Testis (tissue), 3 donors: ENCODE measurements around the gene MYL6. TPM values are rescaled to one million over a fixed set of nuclear protein-coding genes. Genes with fewer than 3 reads are reported as not detected.

Experiments used
- DNase-seq: peaks from one replicate; pipeline ENCODE4 v3.0.0-alpha.2; 2019
- H3K27ac ChIP-seq, 2 donors: fragments of 200-600 bp; sonication (generic); one replicate each; pipeline ENCODE4 v1.5.1; 2019
- H3K27me3 ChIP-seq: fragments of 200-600 bp; sonication (generic); one replicate; pipeline ENCODE4 v1.5.1; 2019
- H3K36me3 ChIP-seq: fragments of 200-600 bp; sonication (generic); one replicate; pipeline ENCODE4 v1.5.1; 2017; ENCODE audit warnings: low read depth; ENCODE audit errors: missing control alignments
- H3K4me1 ChIP-seq: fragments of 200-600 bp; sonication (generic); one replicate; pipeline ENCODE4 v1.5.1; 2019
- H3K4me3 ChIP-seq, 2 donors: fragments of 200-600 bp; sonication (generic); one replicate each; pipeline ENCODE4 v1.5.1; 2017 to 2019
- H3K9me3 ChIP-seq: fragments of 200-600 bp; sonication (generic); one replicate; pipeline ENCODE4 v1.5.1; 2017
- CTCF ChIP-seq, 3 experiments: fragments of 450-650 bp in 2 of 3; fragments of 200-600 bp in 1 of 3; sonication (generic) in 1 of 3; IDR thresholded peaks; one replicate each; pipeline ENCODE4 v1.5.1; 2016 to 2019; ENCODE audit warnings: antibody characterized with exemption in 3 of 3, mild to moderate bottlenecking in 2 of 3, moderate library complexity in 1 of 3
- POLR2A ChIP-seq: fragments of 450-650 bp; IDR thresholded peaks from one replicate; pipeline ENCODE4 v1.6.1; 2017; ENCODE audit warnings: antibody characterized with exemption, mild to moderate bottlenecking, moderate library complexity
- WGBS, 2 donors: methylation state at CpG; one replicate each; pipeline ENCODE4 v1.1.5; 2018; 5-methylcytosine and 5-hydroxymethylcytosine counted together
- intact Hi-C: fragments of 100-400 bp; cut with DNase I; formaldehyde crosslinking; loops from one replicate; pipeline ENCODE4 v1.15.1; 2023; ENCODE audit warnings: low total_unique reads
- polyA plus RNA-seq: library from polyadenylated mRNA; stranded (reverse); fragments of 350-450 nt; fragmentation: Illumina TruSeq; extraction: RNeasy Lipid Tissue Mini Kit (QIAGEN cat#74804); gene quantifications from one replicate; pipeline ENCODE4 v1.2.3, GENCODE V29; 2014; ENCODE audit warnings: low read depth, low replicate concordance; ENCODE audit not compliant: insufficient read depth
- total RNA-seq, 2 donors: library from RNA; depleted of rRNA; stranded (reverse); fragments of >200 nt; gene quantifications; one replicate each; pipeline ENCODE4 v1.2.3, GENCODE V29; 2016

The MYL6 gene
- total and polyA plus RNA-seq, 3 donors from 2014 or later = 939 to 1,373 (median 1,271) TPM

GRCh38 chr12:56188778-56189098 lies 30.6 kb downstream of the MYL6 start:
- TF ChIP-seq POLR2A = no peak
- no peak for TF ChIP-seq CTCF (IDR thresholded peaks at IDR 0.05)
- DNase-seq = no peak

GRCh38 chr12:56189099-56189917 lies 31.1 kb downstream of the MYL6 start, which contains the start of gene SMARCC2:
Gene SMARCC2 (minus strand): TSS chr12:56189483. CDS start chr12:56189461, 22 bp downstream.
- WGBS, 2 donors = 0 to 2% methylated on average over 11 to 65 of the region's 93 CpGs
- Histone ChIP-seq H3K27me3 (no peaks in the 10 kb centered on the region), H3K36me3 (no peaks in the 10 kb centered on the region), H3K27ac (peak within 1 kb of the TSS; percentile 92 to 97), H3K4me3 (peak within 1 kb of the TSS; percentile 80 to 89), H3K9me3 (no peaks in the 10 kb centered on the region), H3K4me1 (peaks cover 15% of the 10 kb centered on the region)
- TF ChIP-seq POLR2A (no peak), CTCF (IDR thresholded peaks at IDR 0.05) (peak; percentile 64 to 97 (median 68))
- DNase-seq = peak; percentile 91
- intact Hi-C loops = loop anchor here (2.0 kb wide), 1 partner anchor 71 kb away; the partner anchor contains the start of gene ZC3H10

More at GRCh38 chr12:56188778-56189098, 30.6 kb downstream of the MYL6 start:
- Histone ChIP-seq H3K4me1 (peaks cover 15% of the 10 kb centered on the region), H3K27me3 (no peaks in the 10 kb centered on the region), H3K4me3 (peak overlapping the region; percentile 80 to 89), H3K27ac (peak overlapping the region; percentile 82 to 92), H3K36me3 (no peaks in the 10 kb centered on the region), H3K9me3 (no peaks in the 10 kb centered on the region)
- WGBS, 2 donors = 1 to 2% methylated on average over 9 to 17 of the region's 17 CpGs
- intact Hi-C loops = loop anchor here (2.0 kb wide), 1 partner anchor 70 kb away; the partner anchor contains the start of gene ZC3H10

GRCh38 chr12:56189918-56190694 lies 31.9 kb downstream of the MYL6 start:
- TF ChIP-seq CTCF (IDR thresholded peaks at IDR 0.05) = peak in 2 of 3 experiments; percentile 1 to 24
- no peak for TF ChIP-seq POLR2A
- peak overlapping the region; percentile 80 to 89 for H3K4me3 ChIP-seq
- peaks cover 15% of the 10 kb centered on the region for H3K4me1 ChIP-seq
- intact Hi-C loops = loop anchor here (2.0 kb wide), 1 partner anchor 71 kb away; the partner anchor contains the start of gene ZC3H10
- peak; percentile 89 for DNase-seq
- H3K27ac ChIP-seq = peak overlapping the region; percentile 92 to 97
- H3K27me3 ChIP-seq = no peaks in the 10 kb centered on the region
- no peaks in the 10 kb centered on the region for H3K36me3 ChIP-seq
- 1% methylated on average over 40 to 42 of the region's 42 CpGs for WGBS, 2 donors
- no peaks in the 10 kb centered on the region for H3K9me3 ChIP-seq

GRCh38 chr12:56190695-56191155 lies 32.6 kb downstream of the MYL6 start:
- no peak for TF ChIP-seq CTCF (IDR thresholded peaks at IDR 0.05)
- no peak for TF ChIP-seq POLR2A
- H3K27me3 ChIP-seq = no peaks in the 10 kb centered on the region
- no peaks in the 10 kb centered on the region for H3K9me3 ChIP-seq
- WGBS, 2 donors = 13 to 14% methylated on average over 9 of the region's 9 CpGs
- DNase-seq = no peak
- H3K4me3 ChIP-seq = peak overlapping the region; percentile 80 to 89
- peak overlapping the region; percentile 92 to 97 for H3K27ac ChIP-seq
- intact Hi-C loops = no loop called here
- H3K4me1 ChIP-seq = peaks cover 15% of the 10 kb centered on the region
- no peaks in the 10 kb centered on the region for H3K36me3 ChIP-seq
